Measurements from ENCODE around the gene RETREG1.
A peak's percentile ranks its signal among the peaks of the same experiment; 100 is the strongest.
"Not testable (repeated sequence)": the region's sequence is repeated elsewhere in the genome, so short reads cannot be mapped to it uniquely, and the experiment has no call there.

The RETREG1 gene

GRCh38 chr5:16487456-16487855 is 129.3 kb downstream of the RETREG1 start:
- no peak for DNase-seq (ENCODE audit: low read depth)

- no peak for DNase-seq (ENCODE audit: low read depth)
Observed at GRCh38 chr5:16486711-16487111, 130.1 kb downstream of the RETREG1 start.

- DNase-seq (ENCODE audit: low read depth): no peak
Observed at GRCh38 chr5:16485656-16486055, 131.1 kb downstream of the RETREG1 start.

- DNase-seq (ENCODE audit: low read depth): no peak
Observed at GRCh38 chr5:16484081-16484480, 132.7 kb downstream of the RETREG1 start.

- DNase-seq (ENCODE audit: low read depth): no peak
Observed at GRCh38 chr5:16483361-16483760, 133.4 kb downstream of the RETREG1 start.

- no peak for DNase-seq (ENCODE audit: low read depth)
Observed at GRCh38 chr5:16482891-16483290, 133.9 kb downstream of the RETREG1 start.

GRCh38 chr5:16480821-16481538 is 135.8 kb downstream of the RETREG1 start:
- DNase-seq (ENCODE audit: low read depth): no peak

GRCh38 chr5:16480144-16480543 is 136.7 kb downstream of the RETREG1 start:
- DNase-seq (ENCODE audit: low read depth): no peak

GRCh38 chr5:16477541-16477940 is 139.3 kb downstream of the RETREG1 start:
- DNase-seq (ENCODE audit: low read depth): no peak

- DNase-seq (ENCODE audit: low read depth): not testable (repeated sequence)
Observed at GRCh38 chr5:16476417-16476816, 140.4 kb downstream of the RETREG1 start.

GRCh38 chr5:16471387-16471786 is 145.4 kb downstream of the RETREG1 start:
- no peak for DNase-seq (ENCODE audit: low read depth)

- DNase-seq (ENCODE audit: low read depth): no peak
Observed at GRCh38 chr5:16467363-16468219, 149.2 kb downstream of the RETREG1 start.

GRCh38 chr5:16465544-16466432 is 151.0 kb downstream of the RETREG1 start, which contains the start of gene ZNF622:
Gene ZNF622, minus strand, starts transcription at chr5:16465800. Its CDS starts 135 bp downstream, at chr5:16465665.
- peak; percentile 83 for DNase-seq (ENCODE audit: low read depth)

GRCh38 chr5:16464664-16465543 is 151.9 kb downstream of the RETREG1 start:
- DNase-seq (ENCODE audit: low read depth): no peak

- no peak for DNase-seq (ENCODE audit: low read depth)
Observed at GRCh38 chr5:16464231-16464630, 152.6 kb downstream of the RETREG1 start.

GRCh38 chr5:16461782-16462181 is 155.0 kb downstream of the RETREG1 start:
- DNase-seq (ENCODE audit: low read depth): no peak

GRCh38 chr5:16461026-16461425 is 155.8 kb downstream of the RETREG1 start:
- DNase-seq (ENCODE audit: low read depth): no peak

- no peak for DNase-seq (ENCODE audit: low read depth)
Observed at GRCh38 chr5:16459451-16459850, 157.3 kb downstream of the RETREG1 start.

GRCh38 chr5:16457853-16458252 is 158.9 kb downstream of the RETREG1 start:
- DNase-seq (ENCODE audit: low read depth): no peak

- no peak for DNase-seq (ENCODE audit: low read depth)
Observed at GRCh38 chr5:16457451-16457850, 159.3 kb downstream of the RETREG1 start.

All from T-helper 22 cell (primary cell).